22Rv1 (cell line): Measurements from ENCODE around the gene SRSF1.

ENCODE experiments used
- H3K27ac ChIP-seq: fragments of 450-650 bp; 2 replicates; pipeline ENCODE4 v1.5.1; 2017
- ZFX ChIP-seq: fragments of 450-650 bp; IDR thresholded peaks from 2 replicates; pipeline ENCODE4 v1.6.1; 2017; ENCODE audit warnings: antibody characterized with exemption, borderline replicate concordance
- TF ChIP-seq, protein P1 (sequence below): fragments of 450-650 bp; IDR thresholded peaks from 2 replicates; pipeline ENCODE4 v1.5.1; 2017; ENCODE audit warnings: mild to moderate bottlenecking

SRSF1 gene

DNA sequence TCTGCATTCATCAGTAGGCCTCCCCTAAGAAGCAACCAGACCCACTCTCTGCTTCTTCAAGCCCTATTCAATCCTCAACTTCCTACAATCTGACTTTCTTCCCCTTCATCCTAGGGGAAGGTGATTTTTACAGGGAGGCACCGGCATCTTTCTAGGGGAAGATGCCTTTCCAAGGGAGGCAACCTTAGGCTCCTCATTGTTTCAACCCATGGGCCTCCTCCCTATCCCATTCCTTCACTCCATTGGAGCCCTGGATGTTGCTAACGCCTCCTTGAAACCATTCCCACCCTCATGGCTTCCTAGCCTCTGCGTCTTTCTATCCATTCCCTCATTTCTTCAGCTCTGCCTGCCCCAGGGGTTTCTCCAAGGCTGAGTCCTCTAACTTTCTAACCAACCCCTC lies 49.2 kb downstream of the SRSF1 start:
- TF ChIP-seq ZFX: no peak
- TF ChIP-seq, protein P1, sequence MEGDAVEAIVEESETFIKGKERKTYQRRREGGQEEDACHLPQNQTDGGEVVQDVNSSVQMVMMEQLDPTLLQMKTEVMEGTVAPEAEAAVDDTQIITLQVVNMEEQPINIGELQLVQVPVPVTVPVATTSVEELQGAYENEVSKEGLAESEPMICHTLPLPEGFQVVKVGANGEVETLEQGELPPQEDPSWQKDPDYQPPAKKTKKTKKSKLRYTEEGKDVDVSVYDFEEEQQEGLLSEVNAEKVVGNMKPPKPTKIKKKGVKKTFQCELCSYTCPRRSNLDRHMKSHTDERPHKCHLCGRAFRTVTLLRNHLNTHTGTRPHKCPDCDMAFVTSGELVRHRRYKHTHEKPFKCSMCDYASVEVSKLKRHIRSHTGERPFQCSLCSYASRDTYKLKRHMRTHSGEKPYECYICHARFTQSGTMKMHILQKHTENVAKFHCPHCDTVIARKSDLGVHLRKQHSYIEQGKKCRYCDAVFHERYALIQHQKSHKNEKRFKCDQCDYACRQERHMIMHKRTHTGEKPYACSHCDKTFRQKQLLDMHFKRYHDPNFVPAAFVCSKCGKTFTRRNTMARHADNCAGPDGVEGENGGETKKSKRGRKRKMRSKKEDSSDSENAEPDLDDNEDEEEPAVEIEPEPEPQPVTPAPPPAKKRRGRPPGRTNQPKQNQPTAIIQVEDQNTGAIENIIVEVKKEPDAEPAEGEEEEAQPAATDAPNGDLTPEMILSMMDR: no peak
- H3K27ac ChIP-seq: no peak overlapping the region

GRCh38 chr17:57957120-57957850 lies 49.8 kb downstream of the SRSF1 start:
- no peak for TF ChIP-seq ZFX
- TF ChIP-seq, protein P1: no peak
- H3K27ac ChIP-seq: no peak overlapping the region

DNA sequence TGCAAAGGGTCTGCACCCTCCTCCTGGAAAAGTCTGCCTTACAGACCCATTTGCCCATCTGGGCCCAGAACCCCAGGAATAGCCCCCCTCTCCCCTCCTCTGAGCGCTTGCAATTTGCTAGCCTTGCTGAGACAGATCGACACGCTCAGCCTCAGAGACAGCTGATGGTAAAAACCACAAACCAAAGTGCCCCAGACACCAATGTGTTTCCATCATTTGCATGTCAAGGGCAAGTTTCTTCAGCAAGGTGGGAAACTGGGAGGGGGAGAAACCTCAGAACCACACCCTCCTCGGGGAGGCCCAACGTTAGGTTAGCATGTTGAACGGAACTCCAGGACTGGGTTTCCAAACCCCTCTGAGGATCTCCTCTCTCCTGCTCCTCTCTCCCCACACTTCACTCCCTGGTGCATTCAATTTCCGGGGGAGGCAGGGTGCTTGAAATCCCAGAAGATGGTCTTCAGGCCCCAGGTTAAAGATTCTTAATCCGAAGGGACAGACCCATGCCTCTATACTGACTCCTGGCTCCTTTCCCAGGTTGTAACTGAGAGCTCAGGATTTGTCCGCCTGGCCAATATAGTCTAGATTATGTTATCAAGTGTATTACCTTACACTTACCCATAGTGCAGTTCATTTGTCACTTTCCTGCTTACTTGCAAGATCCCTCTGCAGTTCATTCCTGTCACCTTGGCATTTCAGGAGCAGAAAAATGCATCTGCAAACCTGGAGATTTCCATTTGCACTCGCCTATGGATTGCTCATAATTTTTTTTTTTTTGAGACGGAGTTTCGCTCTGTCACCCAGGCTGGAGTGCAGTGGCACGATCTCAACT lies 50.5 kb downstream of the SRSF1 start:
- TF ChIP-seq, protein P1: no peak
- no peak for TF ChIP-seq ZFX
- H3K27ac ChIP-seq: no peak overlapping the region

GRCh38 chr17:57955183-57955931 lies 51.7 kb downstream of the SRSF1 start, which contains the start of gene CUEDC1:
Gene CUEDC1, minus strand, starts transcription at chr17:57955412. Its CDS starts 69,848 bp downstream, at chr17:57885564.
- no peak for TF ChIP-seq ZFX
- TF ChIP-seq, protein P1: peak; percentile 60
- no peak within 1 kb of the TSS for H3K27ac ChIP-seq

GRCh38 chr17:57954397-57955182 lies 52.5 kb downstream of the SRSF1 start:
- H3K27ac ChIP-seq: no peak overlapping the region
- no peak for TF ChIP-seq ZFX
- TF ChIP-seq, protein P1: no peak

DNA sequence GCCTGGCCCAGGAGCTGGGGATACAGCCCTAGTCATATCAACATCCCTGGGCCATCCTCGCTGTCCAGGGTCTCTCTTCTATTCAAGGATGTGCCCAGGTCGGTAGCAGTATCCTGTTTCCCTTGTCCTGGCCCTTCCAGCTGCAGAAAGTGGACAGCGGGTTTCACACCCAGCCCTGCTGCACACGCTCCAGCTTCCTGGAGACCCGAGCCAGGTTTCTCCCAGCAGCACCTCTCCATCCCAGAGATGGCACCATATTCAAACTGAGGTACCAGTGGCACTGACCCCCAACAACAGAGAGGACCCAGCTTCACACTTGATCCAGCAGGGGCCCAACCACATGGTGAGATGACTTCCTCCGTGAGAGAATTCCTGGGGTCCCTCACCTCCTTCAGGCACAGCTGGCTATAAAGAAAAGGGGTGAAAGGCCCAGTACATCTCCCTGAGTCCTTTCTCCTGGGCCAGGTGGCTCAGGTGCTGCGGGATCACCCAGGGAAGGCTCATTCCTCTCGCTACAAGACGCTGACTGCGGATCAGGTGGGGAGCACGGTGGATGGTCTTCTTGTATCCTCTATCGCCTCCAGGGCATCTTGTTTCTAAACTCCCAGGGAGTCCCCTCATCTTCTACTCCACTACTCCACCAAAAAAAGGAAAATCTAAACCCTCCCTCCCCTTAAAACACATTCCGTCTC lies 53.2 kb downstream of the SRSF1 start:
- H3K27ac ChIP-seq: no peak overlapping the region
- no peak for TF ChIP-seq ZFX
- TF ChIP-seq, protein P1: no peak
